ENCODE data around the gene SLC34A1. TPM values are rescaled to one million over a fixed set of nuclear protein-coding genes. Genes with fewer than 3 reads are reported as not detected.

The SLC34A1 gene
- total RNA-seq, 2 experiments from 2014 or later, result 0.35 to 0.63 TPM

- H3K4me1 ChIP-seq (ENCODE audit: insufficient read depth, low read length, poor library complexity, severe bottlenecking), result peaks cover 49% of the 10 kb centered on the region
- DNase-seq (ENCODE audit: low spot score), result no peak
- H3K36me3 ChIP-seq (ENCODE audit: insufficient read depth, low read length), result peaks cover 5% of the 10 kb centered on the region
- intact Hi-C loops (cut with micrococcal nuclease; ENCODE audit: unreplicated experiment), result no loop called here
- H3K4me2 ChIP-seq (ENCODE audit: low read length), result no peak overlapping the region
- H4K20me1 ChIP-seq (ENCODE audit: insufficient read depth, low read length), result peaks cover 7% of the 10 kb centered on the region; the same call in 1 of the 2 replicates
- no peaks in the 10 kb centered on the region for H3K9me2 ChIP-seq (ENCODE audit: insufficient read depth, low read length)
- H3K9me3 ChIP-seq (ENCODE audit: low read length), result peaks cover 8% of the 10 kb centered on the region
- no TSS peak for BruUV-seq (replicated peaks)
- ChIA-PET CTCF (ENCODE audit: unreplicated experiment) (no interaction called here), POLR2A (no interaction called here)
- no peak overlapping the region for H3K4me3 ChIP-seq (ENCODE audit: low read depth, low read length, poor library complexity, severe bottlenecking)
- TF ChIP-seq CTCF (conservative IDR thresholded peaks at IDR 0.05; ENCODE audit: low read length), result no peak
- TF ChIP-seq EZH2phosphoT487 (IDR thresholded peaks at IDR 0.05; ENCODE audit: borderline replicate concordance, low read depth, low read length), result no peak
- H3K79me2 ChIP-seq (ENCODE audit: insufficient read depth, low read depth, low read length), result peaks cover 28% of the 10 kb centered on the region
- no peak overlapping the region for H3K27ac ChIP-seq (ENCODE audit: low read depth, low read length, poor library complexity, severe bottlenecking)
- H2AFZ ChIP-seq (ENCODE audit: low read length), result no peak overlapping the region
Measured at GRCh38 chr5:177354256-177354655, 30.0 kb upstream of the SLC34A1 start.

DNA sequence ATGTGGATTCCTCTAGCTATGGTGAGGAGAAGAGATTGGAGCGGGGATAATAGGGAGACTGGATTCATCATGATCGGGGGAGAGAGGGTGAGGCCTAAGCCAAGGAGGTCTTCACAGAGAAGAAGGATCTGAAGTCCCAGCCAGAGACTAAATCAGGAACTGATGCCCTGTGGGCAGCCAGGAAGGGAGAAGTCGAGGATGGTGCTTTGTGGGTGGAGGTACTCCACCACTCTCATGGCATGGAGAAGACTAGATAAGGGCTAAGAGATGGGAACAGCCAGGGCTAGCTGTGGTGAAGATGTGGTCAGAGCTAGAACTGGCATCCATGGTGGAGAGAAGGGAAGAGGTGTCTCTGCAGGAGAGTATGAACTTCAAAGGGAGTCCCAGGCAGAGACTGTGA is 29.5 kb upstream of the SLC34A1 start:
- Histone ChIP-seq H3K27ac (ENCODE audit: low read depth, low read length, poor library complexity, severe bottlenecking) (no peak overlapping the region), H3K36me3 (ENCODE audit: insufficient read depth, low read length) (peaks cover under 1% of the 10 kb centered on the region), H4K20me1 (ENCODE audit: insufficient read depth, low read length) (peaks cover 7% of the 10 kb centered on the region; the same call in 1 of the 2 replicates), H3K4me2 (ENCODE audit: low read length) (no peak overlapping the region), H3K4me3 (ENCODE audit: low read depth, low read length, poor library complexity, severe bottlenecking) (no peak overlapping the region), H2AFZ (ENCODE audit: low read length) (no peak overlapping the region), H3K9me3 (ENCODE audit: low read length) (peaks cover 8% of the 10 kb centered on the region), H3K4me1 (ENCODE audit: insufficient read depth, low read length, poor library complexity, severe bottlenecking) (peaks cover 49% of the 10 kb centered on the region), H3K9me2 (ENCODE audit: insufficient read depth, low read length) (no peaks in the 10 kb centered on the region), H3K79me2 (ENCODE audit: insufficient read depth, low read depth, low read length) (peaks cover 24% of the 10 kb centered on the region)
- intact Hi-C loops (cut with micrococcal nuclease; ENCODE audit: unreplicated experiment), result no loop called here
- DNase-seq (ENCODE audit: low spot score), result no peak
- BruUV-seq (replicated peaks), result no TSS peak
- no peak for TF ChIP-seq EZH2phosphoT487 (IDR thresholded peaks at IDR 0.05; ENCODE audit: borderline replicate concordance, low read depth, low read length)
- no peak for TF ChIP-seq CTCF (conservative IDR thresholded peaks at IDR 0.05; ENCODE audit: low read length)
- ChIA-PET POLR2A (no interaction called here), CTCF (ENCODE audit: unreplicated experiment) (no interaction called here)

DNA sequence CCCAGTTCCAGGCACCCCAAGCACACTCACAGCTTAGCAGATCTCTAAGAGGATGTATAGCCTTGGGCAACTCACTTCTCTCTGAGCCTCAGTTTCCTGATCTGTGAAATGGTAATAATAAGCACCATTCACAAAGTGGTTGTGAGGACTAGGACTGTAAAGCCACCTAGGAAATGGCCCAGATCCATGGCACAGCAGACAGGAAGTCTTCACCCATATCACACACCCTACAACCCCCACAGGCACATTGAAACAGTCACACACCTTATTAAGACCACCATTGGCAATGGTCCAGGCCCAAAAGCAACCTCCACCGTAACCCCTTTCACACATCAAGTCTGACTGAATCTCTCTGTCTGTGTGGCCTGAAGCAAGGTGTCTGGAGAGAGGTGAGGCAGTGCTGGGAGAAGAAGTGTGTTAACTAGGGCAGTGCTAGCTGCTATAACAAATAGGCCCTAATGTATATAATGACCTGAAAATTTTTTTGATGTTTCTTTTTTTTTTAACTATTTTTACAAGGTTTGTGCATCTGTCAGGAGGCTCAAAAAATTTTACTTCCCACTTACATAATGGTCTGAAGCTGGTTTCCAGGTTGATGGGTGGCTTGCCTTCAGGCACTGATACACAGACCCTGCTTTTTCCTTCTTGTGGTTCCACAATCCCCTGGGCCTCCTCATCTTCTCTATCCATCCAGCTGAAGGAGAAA is 28.9 kb upstream of the SLC34A1 start:
- no peak for DNase-seq (ENCODE audit: low spot score)
- Histone ChIP-seq H3K4me2 (ENCODE audit: low read length) (no peak overlapping the region), H3K9me3 (ENCODE audit: low read length) (peaks cover 8% of the 10 kb centered on the region), H2AFZ (ENCODE audit: low read length) (no peak overlapping the region), H3K4me3 (ENCODE audit: low read depth, low read length, poor library complexity, severe bottlenecking) (no peak overlapping the region), H3K79me2 (ENCODE audit: insufficient read depth, low read depth, low read length) (peaks cover 18% of the 10 kb centered on the region), H3K36me3 (ENCODE audit: insufficient read depth, low read length) (no peaks in the 10 kb centered on the region; the same call in 1 of the 2 replicates), H3K27ac (ENCODE audit: low read depth, low read length, poor library complexity, severe bottlenecking) (no peak overlapping the region), H3K9me2 (ENCODE audit: insufficient read depth, low read length) (no peaks in the 10 kb centered on the region), H3K4me1 (ENCODE audit: insufficient read depth, low read length, poor library complexity, severe bottlenecking) (peaks cover 49% of the 10 kb centered on the region), H4K20me1 (ENCODE audit: insufficient read depth, low read length) (peaks cover 5% of the 10 kb centered on the region; the same call in 1 of the 2 replicates)
- ChIA-PET CTCF (ENCODE audit: unreplicated experiment) (interaction anchor here (0.6 kb wide), 1 partner anchor 131 kb away, joined by 3 read pairs; no protein-coding TSS in a partner anchor), POLR2A (interaction anchor here (0.7 to 1.5 kb wide), 2 partner anchors 10 to 90 kb away, joined by 3 to 6 read pairs; no protein-coding TSS in a partner anchor)
- intact Hi-C loops (cut with micrococcal nuclease; ENCODE audit: unreplicated experiment), result no loop called here
- TF ChIP-seq EZH2phosphoT487 (IDR thresholded peaks at IDR 0.05; ENCODE audit: borderline replicate concordance, low read depth, low read length) (no peak), CTCF (conservative IDR thresholded peaks at IDR 0.05; ENCODE audit: low read length) (no peak)
- no TSS peak for BruUV-seq (replicated peaks)

All from OCI-LY7 (cell line).